Measurements from ENCODE around the gene DLEC1.
"Not testable (repeated sequence)": the region's sequence is repeated elsewhere in the genome, so short reads cannot be mapped to it uniquely, and the experiment has no call there.

GRCh38 chr3:38077073-38077472 is 38.1 kb downstream of the DLEC1 start:
- not testable (repeated sequence) for TF ChIP-seq CTCF (IDR thresholded peaks at IDR 0.05); POLR2A (IDR thresholded peaks at IDR 0.05); POLR2AphosphoS5 (IDR thresholded peaks at IDR 0.05); EP300 (IDR thresholded peaks at IDR 0.05; ENCODE audit: low read depth)
